Measurements from ENCODE around the gene MAD1L1. TPM values are rescaled to one million over a fixed set of nuclear protein-coding genes. Genes with fewer than 3 reads are reported as not detected.

The MAD1L1 gene
- total and polyA plus RNA-seq, 2 donors (not counting 3 experiments of a cell fraction or from before 2014, with no cell fraction given) = 34.1 to 42.3 TPM

DNA sequence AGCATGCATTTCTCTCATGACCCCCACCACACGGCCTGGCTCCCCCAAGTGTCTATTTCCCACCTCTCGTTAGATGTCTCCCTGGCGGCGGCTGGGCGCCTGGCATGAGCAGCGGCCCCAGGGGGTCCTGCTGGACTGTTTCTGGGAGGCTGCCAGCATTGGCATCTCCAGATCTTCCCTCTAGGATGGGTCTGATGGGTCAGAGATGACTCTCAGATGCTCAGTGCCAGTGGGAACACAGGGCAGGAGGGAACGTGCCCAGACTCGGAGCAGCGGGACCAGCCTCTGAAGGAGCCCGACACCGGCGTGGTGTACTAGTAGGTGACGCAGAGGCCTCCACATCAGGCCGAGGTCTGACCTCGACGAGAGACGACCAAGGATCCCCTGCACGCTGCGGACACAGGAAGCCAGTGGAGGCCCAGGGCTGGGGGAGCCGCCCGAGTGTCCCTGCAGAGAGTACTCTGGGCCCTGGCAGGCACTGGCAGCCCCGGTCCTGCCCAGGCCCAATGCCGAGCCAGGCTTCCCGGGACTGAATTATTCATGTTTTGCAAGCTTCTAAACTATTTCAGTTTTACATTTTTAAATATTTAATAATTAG, 323.8 kb downstream of the MAD1L1 start:
- Histone ChIP-seq H3K27me3 (ENCODE audit: control insufficient read depth in 2 of 2, insufficient read depth in 2 of 2, low read length in 2 of 2) (no peaks in the 10 kb centered on the region), H3K36me3 (ENCODE audit: control insufficient read depth in 2 of 2, extremely low read depth in 1 of 2, insufficient read depth in 2 of 2, low read length in 2 of 2) (no peaks in the 10 kb centered on the region), H3K4me1 (ENCODE audit: control insufficient read depth, extremely low read depth, insufficient read depth, low read length) (no peaks in the 10 kb centered on the region), H3K9ac (replicated peaks; ENCODE audit: extremely low read depth, insufficient read depth, low read length) (no peak overlapping the region), H3K4me2 (ENCODE audit: insufficient read depth, low read length) (no peak overlapping the region), H2AFZ (ENCODE audit: low read depth, low read length) (no peak overlapping the region), H3K9me3 (replicated peaks; ENCODE audit: control insufficient read depth, insufficient read depth, low read length) (no peaks in the 10 kb centered on the region), H3K27ac (ENCODE audit: insufficient read depth, low read depth, low read length) (no peak overlapping the region), H3K79me2 (ENCODE audit: control insufficient read depth, insufficient read depth, low read length) (no peaks in the 10 kb centered on the region), H4K20me1 (replicated peaks; ENCODE audit: control insufficient read depth, extremely low read depth, insufficient read depth, low read length) (no peaks in the 10 kb centered on the region), H3K9me1 (replicated peaks; ENCODE audit: control insufficient read depth, extremely low read depth, insufficient read depth, low read length) (no peaks in the 10 kb centered on the region), H3K4me3 (replicated peaks in 1 of 3; ENCODE audit: insufficient read depth in 1 of 3, low read depth in 1 of 3, low read length in 3 of 3) (no peak overlapping the region)
- dilution Hi-C loops (cut with MboI; ENCODE audit: extremely low pct_ligation_motif_present, low sequenced_read_pairs) (no loop called here), intact Hi-C loops (cut with micrococcal nuclease) (no loop called here)
- FAIRE-seq (no peak), DNase-seq (ENCODE audit: low read depth, low spot score) (no peak)
- no TSS peak for BruUV-seq (replicated peaks)
- ChIA-PET POLR2A (no interaction called here), CTCF (no interaction called here)
- TF ChIP-seq POLR2AphosphoS5 (IDR thresholded peaks at IDR 0.05; ENCODE audit: insufficient read depth, low read depth, low read length) = no peak
- no peak for TF ChIP-seq JUN (IDR thresholded peaks at IDR 0.05; ENCODE audit: borderline replicate concordance, insufficient read depth, insufficient read length, low read depth)
- TF ChIP-seq MAX (IDR thresholded peaks at IDR 0.05; ENCODE audit: insufficient read depth, insufficient read length) = no peak
- no peak for TF ChIP-seq EZH2 (IDR thresholded peaks at IDR 0.05; ENCODE audit: borderline replicate concordance, low read depth, low read length, severe bottlenecking)

DNA sequence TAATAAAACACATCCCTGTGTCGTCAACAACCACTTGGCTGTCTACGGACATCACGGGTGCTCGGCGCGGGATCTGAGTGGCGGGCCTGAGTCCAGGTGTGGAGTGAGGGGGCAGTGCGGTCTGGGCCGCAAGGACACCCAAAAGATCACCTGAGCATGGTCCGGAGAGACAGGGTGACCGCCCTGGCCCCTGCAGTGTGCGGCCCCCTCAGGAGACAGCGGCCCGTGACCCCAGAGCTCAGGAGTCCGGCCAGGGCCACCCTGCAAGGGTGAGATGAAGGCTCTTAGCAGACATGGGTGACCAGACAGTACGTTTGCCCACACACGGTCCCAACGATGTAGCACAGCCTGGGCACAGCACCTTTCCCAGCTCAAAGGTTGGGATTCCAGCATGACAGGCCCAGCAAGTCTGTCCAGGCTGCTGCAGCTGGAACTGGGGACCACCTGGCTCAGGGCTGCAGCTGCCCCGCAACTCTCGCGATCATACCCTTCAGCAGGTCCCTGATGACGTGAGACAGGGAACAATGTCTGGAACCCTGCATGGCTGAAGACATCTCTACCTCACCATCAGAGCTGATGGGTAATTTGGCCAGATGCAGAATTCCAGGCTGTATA, 324.9 kb downstream of the MAD1L1 start:
- Histone ChIP-seq H3K4me2 (ENCODE audit: insufficient read depth, low read length) (no peak overlapping the region), H3K9me1 (replicated peaks; ENCODE audit: control insufficient read depth, extremely low read depth, insufficient read depth, low read length) (no peaks in the 10 kb centered on the region), H3K36me3 (ENCODE audit: control insufficient read depth in 2 of 2, extremely low read depth in 1 of 2, insufficient read depth in 2 of 2, low read length in 2 of 2) (no peaks in the 10 kb centered on the region), H3K9me3 (replicated peaks; ENCODE audit: control insufficient read depth, insufficient read depth, low read length) (no peaks in the 10 kb centered on the region), H3K4me1 (ENCODE audit: control insufficient read depth, extremely low read depth, insufficient read depth, low read length) (no peaks in the 10 kb centered on the region), H3K9ac (replicated peaks; ENCODE audit: extremely low read depth, insufficient read depth, low read length) (no peak overlapping the region), H3K79me2 (ENCODE audit: control insufficient read depth, insufficient read depth, low read length) (no peaks in the 10 kb centered on the region), H2AFZ (ENCODE audit: low read depth, low read length) (no peak overlapping the region), H3K27ac (ENCODE audit: insufficient read depth, low read depth, low read length) (no peak overlapping the region), H3K4me3 (replicated peaks in 1 of 3; ENCODE audit: insufficient read depth in 1 of 3, low read depth in 1 of 3, low read length in 3 of 3) (no peak overlapping the region), H4K20me1 (replicated peaks; ENCODE audit: control insufficient read depth, extremely low read depth, insufficient read depth, low read length) (no peaks in the 10 kb centered on the region), H3K27me3 (ENCODE audit: control insufficient read depth in 2 of 2, insufficient read depth in 2 of 2, low read length in 2 of 2) (no peaks in the 10 kb centered on the region)
- CTCF ChIA-PET = no interaction called here
- no TSS peak for BruUV-seq (replicated peaks)
- dilution Hi-C loops (cut with MboI; ENCODE audit: extremely low pct_ligation_motif_present, low sequenced_read_pairs) = no loop called here
- TF ChIP-seq POLR2A (IDR thresholded peaks at IDR 0.05; ENCODE audit: low read depth, low read length) = no peak
- no peak for TF ChIP-seq JUN (IDR thresholded peaks at IDR 0.05; ENCODE audit: borderline replicate concordance, insufficient read depth, insufficient read length, low read depth)
- TF ChIP-seq MAX (IDR thresholded peaks at IDR 0.05; ENCODE audit: insufficient read depth, insufficient read length) = no peak
- no peak for TF ChIP-seq POLR2AphosphoS5 (IDR thresholded peaks at IDR 0.05; ENCODE audit: insufficient read depth, low read depth, low read length)
- no peak for TF ChIP-seq GATA2 (IDR thresholded peaks at IDR 0.05; ENCODE audit: insufficient read depth, insufficient read length, low read depth, low read length)
- no peak for TF ChIP-seq FOS (IDR thresholded peaks at IDR 0.05; ENCODE audit: borderline replicate concordance, insufficient read depth, low read length)
- TF ChIP-seq CTCF (IDR thresholded peaks at IDR 0.05; ENCODE audit: extremely low read depth in 1 of 2, insufficient read depth in 1 of 2, low read depth in 1 of 2, low read length in 2 of 2) = no peak
- no peak for TF ChIP-seq EZH2 (IDR thresholded peaks at IDR 0.05; ENCODE audit: borderline replicate concordance, low read depth, low read length, severe bottlenecking)
- TF ChIP-seq MYC (IDR thresholded peaks at IDR 0.05; ENCODE audit: low read depth, low read length) = no peak
- POLR2A ChIA-PET = no interaction called here
- intact Hi-C loops (cut with micrococcal nuclease) = no loop called here
- FAIRE-seq (no peak), DNase-seq (ENCODE audit: low read depth, low spot score) (no peak)
